Measurements from ENCODE around the gene PTPN12.

DNA sequence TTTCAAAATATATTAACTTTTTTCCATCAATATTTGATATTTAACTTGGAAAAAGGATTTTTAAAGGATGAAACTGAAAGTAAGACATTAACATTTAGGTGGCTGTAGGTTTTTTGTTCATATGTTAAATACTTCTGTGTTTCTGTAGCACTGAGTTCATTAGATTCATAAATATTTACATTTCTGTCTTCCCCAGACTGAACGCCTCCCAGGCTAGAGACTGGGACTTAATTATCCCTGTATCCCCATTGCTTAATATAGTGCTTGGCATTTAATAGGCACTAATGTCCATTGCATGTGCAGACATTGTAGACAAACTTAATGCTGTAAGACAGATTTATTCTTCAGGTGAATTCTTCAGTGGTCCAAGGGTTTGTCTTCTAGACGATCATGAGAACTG lies 7.4 kb downstream of the PTPN12 start:
- TF ChIP-seq CEBPB (IDR thresholded peaks at IDR 0.05; ENCODE audit: low read depth, low read length) (no peak), CTCF (conservative IDR thresholded peaks at IDR 0.05; ENCODE audit: low read depth, low read length) (no peak), RFX5 (IDR thresholded peaks at IDR 0.05; ENCODE audit: low read depth, low read length) (no peak), NFE2L2 (IDR thresholded peaks at IDR 0.05; ENCODE audit: low read depth, low read length) (no peak), SMC3 (IDR thresholded peaks at IDR 0.05; ENCODE audit: low read depth, low read length) (no peak), POLR2A (IDR thresholded peaks at IDR 0.05; ENCODE audit: low read depth, low read length) (no peak), CHD1 (IDR thresholded peaks at IDR 0.05; ENCODE audit: low read depth, low read length) (no peak), RAD21 (IDR thresholded peaks at IDR 0.05; ENCODE audit: low read length) (no peak), FOS (IDR thresholded peaks at IDR 0.05; ENCODE audit: low read depth, low read length) (no peak), RCOR1 (IDR thresholded peaks at IDR 0.05; ENCODE audit: insufficient replicate concordance, low read length) (no peak), MXI1 (IDR thresholded peaks at IDR 0.05; ENCODE audit: borderline replicate concordance, low read depth, low read length) (no peak)
- TF ChIP-seq, protein P1, sequence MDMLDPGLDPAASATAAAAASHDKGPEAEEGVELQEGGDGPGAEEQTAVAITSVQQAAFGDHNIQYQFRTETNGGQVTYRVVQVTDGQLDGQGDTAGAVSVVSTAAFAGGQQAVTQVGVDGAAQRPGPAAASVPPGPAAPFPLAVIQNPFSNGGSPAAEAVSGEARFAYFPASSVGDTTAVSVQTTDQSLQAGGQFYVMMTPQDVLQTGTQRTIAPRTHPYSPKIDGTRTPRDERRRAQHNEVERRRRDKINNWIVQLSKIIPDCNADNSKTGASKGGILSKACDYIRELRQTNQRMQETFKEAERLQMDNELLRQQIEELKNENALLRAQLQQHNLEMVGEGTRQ (IDR thresholded peaks at IDR 0.05; ENCODE audit: low read depth, low read length) = no peak
- TF ChIP-seq, protein P2, sequence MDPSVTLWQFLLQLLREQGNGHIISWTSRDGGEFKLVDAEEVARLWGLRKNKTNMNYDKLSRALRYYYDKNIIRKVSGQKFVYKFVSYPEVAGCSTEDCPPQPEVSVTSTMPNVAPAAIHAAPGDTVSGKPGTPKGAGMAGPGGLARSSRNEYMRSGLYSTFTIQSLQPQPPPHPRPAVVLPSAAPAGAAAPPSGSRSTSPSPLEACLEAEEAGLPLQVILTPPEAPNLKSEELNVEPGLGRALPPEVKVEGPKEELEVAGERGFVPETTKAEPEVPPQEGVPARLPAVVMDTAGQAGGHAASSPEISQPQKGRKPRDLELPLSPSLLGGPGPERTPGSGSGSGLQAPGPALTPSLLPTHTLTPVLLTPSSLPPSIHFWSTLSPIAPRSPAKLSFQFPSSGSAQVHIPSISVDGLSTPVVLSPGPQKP (IDR thresholded peaks at IDR 0.05; ENCODE audit: borderline replicate concordance, low read depth, low read length) = no peak

All from IMR-90 (cell line).